ENCODE data around the gene SVEP1. TPM values are rescaled to one million over a fixed set of nuclear protein-coding genes. Genes with fewer than 3 reads are reported as not detected.
A peak's percentile ranks its signal among the peaks of the same experiment; 100 is the strongest.

The SVEP1 gene
- polyA plus RNA-seq, 3 donors, result 4.5 to 10.1 (median 6.8) TPM

GRCh38 chr9:110344821-110345220, 234.7 kb downstream of the SVEP1 start:
- DNase-seq (ENCODE audit: extremely low read depth in 1 of 11, low read depth in 9 of 11, low spot score in 4 of 11), result no peak

- no peak for DNase-seq (ENCODE audit: extremely low read depth in 1 of 11, low read depth in 9 of 11, low spot score in 4 of 11)
These were observed 236.0 kb downstream of the SVEP1 start for GRCh38 chr9:110343551-110343950.

GRCh38 chr9:110340306-110340705, 239.2 kb downstream of the SVEP1 start:
- no peak for DNase-seq (ENCODE audit: extremely low read depth in 1 of 11, low read depth in 9 of 11, low spot score in 4 of 11)

GRCh38 chr9:110338143-110338542, 241.4 kb downstream of the SVEP1 start:
- peak in 5 of 11 donors; percentile 32 to 49 (median 40) for DNase-seq (ENCODE audit: extremely low read depth in 1 of 11, low read depth in 9 of 11, low spot score in 4 of 11)

- peak in 3 of 11 donors; percentile 4 to 28 (median 14) for DNase-seq (ENCODE audit: extremely low read depth in 1 of 11, low read depth in 9 of 11, low spot score in 4 of 11)
These were observed 241.8 kb downstream of the SVEP1 start, which contains the start of gene TXNDC8 for GRCh38 chr9:110337727-110338126. TSS of gene TXNDC8 (minus strand) at chr9:110337863.

- no peak for DNase-seq (ENCODE audit: extremely low read depth in 1 of 11, low read depth in 9 of 11, low spot score in 4 of 11)
These were observed 243.2 kb downstream of the SVEP1 start for GRCh38 chr9:110336363-110336762.

GRCh38 chr9:110334871-110335270, 244.7 kb downstream of the SVEP1 start:
- DNase-seq (ENCODE audit: extremely low read depth in 1 of 11, low read depth in 9 of 11, low spot score in 4 of 11), result no peak

- no peak for DNase-seq (ENCODE audit: extremely low read depth in 1 of 11, low read depth in 9 of 11, low spot score in 4 of 11)
These were observed 245.4 kb downstream of the SVEP1 start for GRCh38 chr9:110334183-110334582.

GRCh38 chr9:110332766-110333165, 246.8 kb downstream of the SVEP1 start:
- DNase-seq (ENCODE audit: extremely low read depth in 1 of 11, low read depth in 9 of 11, low spot score in 4 of 11), result no peak

GRCh38 chr9:110330484-110331105, 248.9 kb downstream of the SVEP1 start:
- DNase-seq (ENCODE audit: extremely low read depth in 1 of 11, low read depth in 9 of 11, low spot score in 4 of 11), result no peak

- DNase-seq (ENCODE audit: extremely low read depth in 1 of 11, low read depth in 9 of 11, low spot score in 4 of 11), result no peak
These were observed 249.8 kb downstream of the SVEP1 start for GRCh38 chr9:110329639-110330230.

- DNase-seq (ENCODE audit: extremely low read depth in 1 of 11, low read depth in 9 of 11, low spot score in 4 of 11), result no peak
These were observed 250.8 kb downstream of the SVEP1 start for GRCh38 chr9:110328763-110329162.

- DNase-seq (ENCODE audit: extremely low read depth in 1 of 11, low read depth in 9 of 11, low spot score in 4 of 11), result no peak
These were observed 251.8 kb downstream of the SVEP1 start for GRCh38 chr9:110327716-110328115.

GRCh38 chr9:110323818-110324217, 255.7 kb downstream of the SVEP1 start:
- no peak for DNase-seq (ENCODE audit: extremely low read depth in 1 of 11, low read depth in 9 of 11, low spot score in 4 of 11)

- DNase-seq (ENCODE audit: extremely low read depth in 1 of 11, low read depth in 9 of 11, low spot score in 4 of 11), result peak in 1 of 11 donors; percentile 18
These were observed 258.7 kb downstream of the SVEP1 start for GRCh38 chr9:110320651-110321445.

GRCh38 chr9:110319781-110320492, 259.6 kb downstream of the SVEP1 start:
- no peak for DNase-seq (ENCODE audit: extremely low read depth in 1 of 11, low read depth in 9 of 11, low spot score in 4 of 11)

- DNase-seq (ENCODE audit: extremely low read depth in 1 of 11, low read depth in 9 of 11, low spot score in 4 of 11), result no peak
These were observed 261.6 kb downstream of the SVEP1 start for GRCh38 chr9:110317911-110318310.

- DNase-seq (ENCODE audit: extremely low read depth in 1 of 11, low read depth in 9 of 11, low spot score in 4 of 11), result no peak
These were observed 263.1 kb downstream of the SVEP1 start for GRCh38 chr9:110316261-110317075.
